DND-41 (cell line): ENCODE measurements around the gene DCTN3.

ENCODE experiments used
- EZH2 ChIP-seq: IDR thresholded peaks from 3 replicates; pipeline ENCODE4 v1.6.1; 2012; ENCODE audit warnings: borderline replicate concordance, low read depth, mild to moderate bottlenecking, moderate library complexity, low read length, inconsistent platforms; ENCODE audit not compliant: severe bottlenecking
- TF ChIP-seq, protein P1 (sequence below): IDR thresholded peaks from 2 replicates; pipeline ENCODE4 v1.5.1; 2012; ENCODE audit warnings: borderline replicate concordance, low read length, moderate library complexity, mild to moderate bottlenecking; ENCODE audit not compliant: poor library complexity, severe bottlenecking; ENCODE audit errors: extremely low read depth

- no peak for TF ChIP-seq EZH2
- TF ChIP-seq, protein P1, sequence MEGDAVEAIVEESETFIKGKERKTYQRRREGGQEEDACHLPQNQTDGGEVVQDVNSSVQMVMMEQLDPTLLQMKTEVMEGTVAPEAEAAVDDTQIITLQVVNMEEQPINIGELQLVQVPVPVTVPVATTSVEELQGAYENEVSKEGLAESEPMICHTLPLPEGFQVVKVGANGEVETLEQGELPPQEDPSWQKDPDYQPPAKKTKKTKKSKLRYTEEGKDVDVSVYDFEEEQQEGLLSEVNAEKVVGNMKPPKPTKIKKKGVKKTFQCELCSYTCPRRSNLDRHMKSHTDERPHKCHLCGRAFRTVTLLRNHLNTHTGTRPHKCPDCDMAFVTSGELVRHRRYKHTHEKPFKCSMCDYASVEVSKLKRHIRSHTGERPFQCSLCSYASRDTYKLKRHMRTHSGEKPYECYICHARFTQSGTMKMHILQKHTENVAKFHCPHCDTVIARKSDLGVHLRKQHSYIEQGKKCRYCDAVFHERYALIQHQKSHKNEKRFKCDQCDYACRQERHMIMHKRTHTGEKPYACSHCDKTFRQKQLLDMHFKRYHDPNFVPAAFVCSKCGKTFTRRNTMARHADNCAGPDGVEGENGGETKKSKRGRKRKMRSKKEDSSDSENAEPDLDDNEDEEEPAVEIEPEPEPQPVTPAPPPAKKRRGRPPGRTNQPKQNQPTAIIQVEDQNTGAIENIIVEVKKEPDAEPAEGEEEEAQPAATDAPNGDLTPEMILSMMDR: no peak
These were observed 26.7 kb upstream of the DCTN3 start for GRCh38 chr9:34647084-34647403.
